ENCODE measurements around the gene MEIOC. TPM values are rescaled to one million over a fixed set of nuclear protein-coding genes. Genes with fewer than 3 reads are reported as not detected.

Gene MEIOC
- total and polyA plus RNA-seq, 2 donors (not counting 1 experiment from before 2014, with no cell fraction given), result 0.12 TPM; not detected in 1

DNA sequence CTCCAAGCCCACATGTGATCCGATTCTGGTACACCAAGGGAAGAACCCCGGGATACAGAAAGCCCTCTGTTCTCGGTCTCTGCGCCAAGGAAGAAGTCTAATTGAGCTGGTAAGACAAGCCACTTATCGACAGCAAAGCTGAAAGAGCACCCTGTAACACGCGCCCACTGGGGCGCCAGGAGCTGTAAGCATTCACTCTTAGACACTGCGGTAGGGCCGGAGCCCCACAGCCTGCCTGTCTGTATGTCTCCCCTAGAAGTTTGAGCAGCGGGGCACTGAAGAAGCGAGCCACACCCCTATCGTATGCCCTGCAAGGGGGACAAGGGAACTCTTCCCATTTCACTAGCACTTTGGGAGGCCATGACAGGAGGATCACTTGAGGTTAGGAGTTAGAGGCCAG, 27.0 kb upstream of the MEIOC start:
- Histone ChIP-seq H3K4me2 (replicated peaks; ENCODE audit: low read depth, low read length, poor library complexity, severe bottlenecking) (no peak overlapping the region), H3K27ac (ENCODE audit: low read length in 2 of 2) (no peak overlapping the region), H4K20me1 (ENCODE audit: control insufficient read depth, insufficient read depth, low read length, poor library complexity, severe bottlenecking) (no peaks in the 10 kb centered on the region), H3K9ac (ENCODE audit: low read length) (no peak overlapping the region), H3K9me3 (ENCODE audit: control extremely low read depth in 1 of 3, control insufficient read depth in 2 of 3, insufficient read depth in 1 of 3, low read length in 2 of 3) (peaks cover 0 to 8% (median 0%) of the 10 kb centered on the region in 3 donors), H3K79me2 (ENCODE audit: control insufficient read depth, insufficient read depth, low read length) (no peaks in the 10 kb centered on the region), H3K36me3 (replicated peaks in 1 of 2; ENCODE audit: control extremely low read depth in 1 of 2, control insufficient read depth in 1 of 2, extremely low read depth in 1 of 2, insufficient read depth in 2 of 2, low read length in 1 of 2) (no peaks in the 10 kb centered on the region), H3K27me3 (replicated peaks in 1 of 4; ENCODE audit: control extremely low read depth in 1 of 4, control insufficient read depth in 3 of 4, insufficient read depth in 4 of 4, low read length in 3 of 4) (no peaks in the 10 kb centered on the region), H3K4me1 (ENCODE audit: control insufficient read depth in 2 of 2, insufficient read depth in 2 of 2, low read length in 2 of 2) (peaks cover 8 to 16% of the 10 kb centered on the region in 2 donors), H2AFZ (ENCODE audit: insufficient read depth, low read depth, low read length, poor library complexity, severe bottlenecking) (no peak overlapping the region), H3K4me3 (ENCODE audit: control extremely low read depth in 1 of 5, extremely low read depth in 1 of 5, insufficient read depth in 1 of 5, low read depth in 2 of 5, low read length in 4 of 5) (no peak overlapping the region)
- no peak for DNase-seq
- intact Hi-C loops (cut with micrococcal nuclease), result no loop called here
- TF ChIP-seq, protein P1, sequence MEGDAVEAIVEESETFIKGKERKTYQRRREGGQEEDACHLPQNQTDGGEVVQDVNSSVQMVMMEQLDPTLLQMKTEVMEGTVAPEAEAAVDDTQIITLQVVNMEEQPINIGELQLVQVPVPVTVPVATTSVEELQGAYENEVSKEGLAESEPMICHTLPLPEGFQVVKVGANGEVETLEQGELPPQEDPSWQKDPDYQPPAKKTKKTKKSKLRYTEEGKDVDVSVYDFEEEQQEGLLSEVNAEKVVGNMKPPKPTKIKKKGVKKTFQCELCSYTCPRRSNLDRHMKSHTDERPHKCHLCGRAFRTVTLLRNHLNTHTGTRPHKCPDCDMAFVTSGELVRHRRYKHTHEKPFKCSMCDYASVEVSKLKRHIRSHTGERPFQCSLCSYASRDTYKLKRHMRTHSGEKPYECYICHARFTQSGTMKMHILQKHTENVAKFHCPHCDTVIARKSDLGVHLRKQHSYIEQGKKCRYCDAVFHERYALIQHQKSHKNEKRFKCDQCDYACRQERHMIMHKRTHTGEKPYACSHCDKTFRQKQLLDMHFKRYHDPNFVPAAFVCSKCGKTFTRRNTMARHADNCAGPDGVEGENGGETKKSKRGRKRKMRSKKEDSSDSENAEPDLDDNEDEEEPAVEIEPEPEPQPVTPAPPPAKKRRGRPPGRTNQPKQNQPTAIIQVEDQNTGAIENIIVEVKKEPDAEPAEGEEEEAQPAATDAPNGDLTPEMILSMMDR (IDR thresholded peaks at IDR 0.05), result no peak
- TF ChIP-seq EZH2 (IDR thresholded peaks at IDR 0.05; ENCODE audit: borderline replicate concordance, insufficient read depth, low read depth, low read length, poor library complexity, severe bottlenecking), result no peak
- 92% methylated on average over 10 of the region's 13 CpGs for WGBS (ENCODE audit: insufficient coverage)
- ChIA-PET POLR2A (no interaction called here), CTCF (interaction anchor here (0.6 kb wide), 2 partner anchors 24 to 710 kb away, joined by 3 to 4 read pairs; no protein-coding TSS in a partner anchor)
- H3K9me3 Mint-ChIP-seq (ENCODE audit: insufficient read depth), result no peaks in the 10 kb centered on the region
- ATAC-seq (ENCODE audit: low read depth), result no peak
- H3K4me3 Mint-ChIP-seq, result no peak overlapping the region
- H3K27me3 Mint-ChIP-seq, result no peaks in the 10 kb centered on the region
- peak overlapping the region; percentile 91 for H3K27ac Mint-ChIP-seq
- H3K4me1 Mint-ChIP-seq, result peaks cover 18% of the 10 kb centered on the region

DNA sequence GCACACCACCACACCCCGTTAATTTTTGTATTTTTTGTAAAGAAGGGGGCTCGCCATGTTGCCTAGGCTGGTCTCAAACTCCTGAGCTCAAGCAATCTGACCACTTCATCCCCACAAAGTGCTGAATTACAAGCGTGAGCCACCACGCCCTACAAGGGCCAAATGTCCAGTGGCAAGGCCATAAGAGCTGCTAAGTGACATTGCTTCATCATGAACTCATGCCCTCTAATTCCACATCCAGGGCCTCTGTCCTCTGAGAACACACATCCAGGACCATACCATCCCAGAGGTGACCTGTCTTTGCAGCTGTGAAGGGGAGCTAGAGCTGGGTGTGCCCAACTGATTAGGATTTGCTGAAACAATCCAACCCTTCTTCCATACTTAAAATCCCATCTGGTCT, 25.6 kb upstream of the MEIOC start:
- ATAC-seq (ENCODE audit: low read depth) (no peak), DNase-seq (no peak)
- intact Hi-C loops (cut with micrococcal nuclease), result no loop called here
- Histone ChIP-seq H3K9ac (ENCODE audit: low read length) (no peak overlapping the region), H3K4me1 (ENCODE audit: control insufficient read depth in 2 of 2, insufficient read depth in 2 of 2, low read length in 2 of 2) (peaks cover 8 to 16% of the 10 kb centered on the region in 2 donors), H2AFZ (ENCODE audit: insufficient read depth, low read depth, low read length, poor library complexity, severe bottlenecking) (no peak overlapping the region), H3K9me3 (ENCODE audit: control extremely low read depth in 1 of 3, control insufficient read depth in 2 of 3, insufficient read depth in 1 of 3, low read length in 2 of 3) (peaks cover 0 to 8% (median 0%) of the 10 kb centered on the region in 3 donors), H3K27ac (ENCODE audit: low read length in 2 of 2) (no peak overlapping the region), H3K36me3 (replicated peaks in 1 of 2; ENCODE audit: control extremely low read depth in 1 of 2, control insufficient read depth in 1 of 2, extremely low read depth in 1 of 2, insufficient read depth in 2 of 2, low read length in 1 of 2) (no peaks in the 10 kb centered on the region), H3K4me3 (ENCODE audit: control extremely low read depth in 1 of 5, extremely low read depth in 1 of 5, insufficient read depth in 1 of 5, low read depth in 2 of 5, low read length in 4 of 5) (no peak overlapping the region), H3K4me2 (replicated peaks; ENCODE audit: low read depth, low read length, poor library complexity, severe bottlenecking) (no peak overlapping the region), H3K27me3 (replicated peaks in 1 of 4; ENCODE audit: control extremely low read depth in 1 of 4, control insufficient read depth in 3 of 4, insufficient read depth in 4 of 4, low read length in 3 of 4) (no peaks in the 10 kb centered on the region), H3K79me2 (ENCODE audit: control insufficient read depth, insufficient read depth, low read length) (no peaks in the 10 kb centered on the region), H4K20me1 (ENCODE audit: control insufficient read depth, insufficient read depth, low read length, poor library complexity, severe bottlenecking) (no peaks in the 10 kb centered on the region)
- H3K9me3 Mint-ChIP-seq (ENCODE audit: insufficient read depth), result no peaks in the 10 kb centered on the region
- WGBS (ENCODE audit: insufficient coverage), result 86% methylated on average over 2 of the region's 4 CpGs
- peaks cover 18% of the 10 kb centered on the region for H3K4me1 Mint-ChIP-seq
- no peak overlapping the region for H3K4me3 Mint-ChIP-seq
- TF ChIP-seq, protein P1 (IDR thresholded peaks at IDR 0.05), result no peak
- TF ChIP-seq EZH2 (IDR thresholded peaks at IDR 0.05; ENCODE audit: borderline replicate concordance, insufficient read depth, low read depth, low read length, poor library complexity, severe bottlenecking), result no peak
- ChIA-PET POLR2A (no interaction called here), CTCF (interaction anchor here (0.7 to 5.7 kb wide), 2 partner anchors 95 to 98 kb away, joined by 3 to 34 read pairs; no protein-coding TSS in a partner anchor)
- H3K27me3 Mint-ChIP-seq, result no peaks in the 10 kb centered on the region
- no peak overlapping the region for H3K27ac Mint-ChIP-seq

All from B cell (primary cell).